Activated CD8-positive, alpha-beta memory T cell treated with anti-CD3 and anti-CD28 coated beads, Interleukin-2, amount 50 U/mL, for 1 hour (primary cell): Measurements from ENCODE around the gene PTPRG.

ENCODE experiments used
- DNase-seq: peaks from one replicate; pipeline ENCODE4 v3.0.0-alpha.2; 2020; ENCODE audit errors: extremely low read depth

Gene PTPRG

DNA sequence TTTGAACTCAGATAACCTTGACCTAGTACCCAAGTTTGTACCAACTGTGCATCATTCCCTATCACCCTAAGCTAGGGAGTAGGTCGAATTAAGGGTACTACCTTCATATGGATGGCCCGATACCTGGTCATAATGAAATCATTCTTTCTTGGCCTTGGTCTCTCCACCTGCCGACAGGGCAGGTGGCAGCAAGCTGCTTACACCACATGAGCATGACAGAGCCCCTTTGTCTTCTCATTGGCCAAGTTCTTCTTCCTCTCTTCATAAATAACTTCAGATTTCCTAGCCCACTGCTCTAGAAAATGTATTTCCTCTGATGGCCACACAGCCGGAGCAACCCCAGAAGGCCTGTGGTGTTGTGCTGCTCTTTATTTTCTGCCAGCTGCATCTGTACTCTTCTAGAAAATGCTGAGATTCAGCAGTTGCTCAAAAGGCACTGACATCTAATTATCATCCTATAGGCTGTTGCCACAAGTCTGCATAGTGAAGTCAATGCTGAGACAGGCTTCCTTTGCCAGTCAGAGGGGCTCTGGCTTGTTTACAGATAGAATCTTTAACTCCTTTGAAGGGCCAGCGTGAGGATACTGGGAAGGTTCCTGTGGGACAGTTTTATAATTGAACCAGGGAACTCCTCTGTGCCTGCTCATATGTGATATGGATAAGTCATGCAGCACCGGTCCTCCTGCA, 304.2 kb downstream of the PTPRG start:
- no peak for DNase-seq

DNA sequence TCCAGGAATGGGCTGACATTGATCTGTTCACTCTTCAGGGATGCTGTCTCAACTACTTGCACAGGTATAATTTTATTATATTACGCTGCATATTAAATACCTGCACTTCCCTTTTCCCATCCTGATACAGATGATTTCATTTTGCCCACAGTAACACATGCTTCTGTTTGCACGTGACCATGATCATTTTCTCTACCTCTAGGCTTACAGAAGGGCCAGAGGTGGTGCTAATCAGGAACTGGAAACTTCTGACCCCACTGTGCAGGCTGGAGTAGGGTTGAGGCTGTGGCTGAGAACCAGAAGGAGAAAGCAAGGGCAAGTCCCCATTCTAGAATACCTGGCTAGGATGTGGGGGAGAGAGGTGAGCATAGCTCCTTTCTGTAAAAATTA, 304.8 kb downstream of the PTPRG start:
- no peak for DNase-seq

DNA sequence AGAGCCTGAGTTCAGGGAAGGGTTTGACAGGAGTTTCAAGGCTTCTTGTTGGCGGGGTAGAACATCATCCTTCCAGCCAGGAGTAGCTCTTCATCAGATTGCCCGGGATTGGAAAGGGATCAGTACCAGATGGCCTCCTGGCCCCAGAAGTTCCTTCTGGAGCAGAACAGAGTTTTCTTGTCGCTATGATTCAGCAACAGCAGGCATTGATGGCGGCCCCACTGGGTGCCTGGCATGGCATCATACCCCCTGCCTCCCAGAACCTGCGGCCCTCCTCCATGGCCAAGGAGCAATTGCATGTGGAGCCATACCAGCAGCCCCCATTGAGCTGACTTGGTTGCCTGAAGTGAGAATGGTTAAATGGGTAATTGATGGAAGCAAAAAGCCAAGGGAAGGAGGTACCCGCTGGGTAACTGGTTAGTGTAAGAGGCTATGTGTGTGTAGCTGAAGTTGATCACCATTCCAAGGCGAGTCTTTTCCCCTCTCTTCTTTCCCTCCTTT, 305.6 kb downstream of the PTPRG start:
- no peak for DNase-seq

GRCh38 chr3:61868499-61868898, 307.1 kb downstream of the PTPRG start:
- no peak for DNase-seq

- DNase-seq = no peak
Measured at GRCh38 chr3:61869371-61869770, 308.0 kb downstream of the PTPRG start.

DNA sequence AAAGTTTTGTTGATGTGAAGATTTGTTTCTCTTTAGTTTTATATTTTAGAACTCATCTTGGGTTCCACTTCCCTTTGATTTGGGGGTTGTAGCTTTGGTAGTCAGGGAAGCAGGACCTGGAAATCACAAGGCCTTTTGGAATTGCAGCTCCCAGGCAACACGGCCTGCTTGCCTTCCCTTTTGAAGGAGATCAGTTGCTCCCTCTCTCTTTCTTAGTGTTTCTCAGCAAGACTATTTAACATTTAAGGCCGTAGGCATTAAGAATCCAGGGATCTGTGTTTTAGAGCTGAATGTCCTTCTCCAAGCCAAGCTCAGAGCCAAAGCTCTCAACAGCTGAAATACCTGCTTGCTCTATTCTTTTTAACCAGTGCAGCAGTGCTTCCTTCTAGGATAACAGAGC, 310.3 kb downstream of the PTPRG start:
- no peak for DNase-seq

DNA sequence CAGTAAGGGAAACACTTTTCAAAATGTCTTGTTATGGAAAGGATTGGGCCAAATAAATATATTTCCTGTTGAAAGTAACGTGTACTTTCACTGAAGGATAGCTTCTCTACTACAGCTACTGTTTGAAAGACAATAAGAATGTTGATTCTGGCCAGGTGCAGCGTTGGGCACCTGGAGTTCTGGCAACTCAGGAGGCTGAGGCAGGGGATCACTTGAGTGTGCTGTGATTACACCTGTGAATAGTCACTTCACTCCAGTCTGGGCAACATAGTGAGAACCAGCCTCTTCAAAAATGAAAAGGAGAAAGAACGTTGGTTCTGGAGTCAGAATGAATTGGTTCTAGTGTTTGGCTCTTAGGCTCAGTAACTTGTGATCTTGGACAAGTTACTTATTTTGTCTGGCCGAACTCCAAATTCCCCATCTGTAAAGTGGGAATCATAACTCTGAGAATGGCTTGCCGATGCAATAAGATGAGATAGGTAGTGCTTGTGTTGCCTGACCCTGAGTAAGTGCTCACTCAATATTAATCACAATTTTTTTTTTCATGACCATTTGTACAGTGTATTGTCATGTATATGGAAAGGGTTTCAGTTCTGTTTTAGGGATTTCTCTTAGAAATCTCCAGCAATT, 310.8 kb downstream of the PTPRG start:
- no peak for DNase-seq

- DNase-seq = no peak
Measured at GRCh38 chr3:61875046-61875844, 313.9 kb downstream of the PTPRG start.

GRCh38 chr3:61875976-61876671, 314.8 kb downstream of the PTPRG start:
- no peak for DNase-seq

DNA sequence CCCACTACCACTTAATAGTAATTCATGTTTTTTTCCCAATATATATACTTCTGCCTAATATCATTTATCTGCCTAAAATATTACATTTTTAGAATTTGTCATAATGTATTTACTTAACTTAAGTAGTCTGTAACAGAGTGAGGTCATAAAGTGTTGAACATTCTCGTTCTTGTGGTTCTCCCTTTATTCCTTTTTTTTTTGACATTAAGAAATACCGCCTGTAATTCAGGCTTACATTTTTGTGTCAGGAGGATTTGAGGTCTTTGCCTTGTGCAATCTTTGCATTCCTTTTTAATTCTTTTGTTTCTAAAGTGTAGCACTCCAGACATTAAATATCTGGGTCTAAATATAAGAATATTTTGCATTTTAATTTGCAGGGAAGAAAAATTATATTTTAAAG, 315.4 kb downstream of the PTPRG start:
- no peak for DNase-seq

GRCh38 chr3:61877359-61878138, 316.2 kb downstream of the PTPRG start:
- DNase-seq = no peak

DNA sequence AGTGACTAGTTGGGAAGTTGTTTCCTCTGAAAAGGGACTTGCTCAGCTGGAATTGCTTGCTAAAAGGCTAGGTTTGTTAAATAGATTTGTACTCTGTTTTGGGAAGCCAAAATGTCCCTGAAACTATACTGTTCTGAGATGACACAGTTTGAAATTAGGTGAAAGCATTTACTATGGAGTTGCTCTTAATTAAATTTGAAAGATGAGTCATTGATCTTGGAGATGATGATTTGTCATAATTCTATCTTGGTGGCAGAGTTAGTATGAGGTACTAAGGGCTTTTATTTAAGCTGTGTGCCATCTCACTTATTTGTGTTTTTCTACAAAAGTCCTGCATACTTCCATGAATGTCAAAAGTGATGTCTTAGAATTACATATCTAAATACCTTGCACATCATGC, 320.9 kb downstream of the PTPRG start:
- no peak for DNase-seq

GRCh38 chr3:61884794-61885193, 323.4 kb downstream of the PTPRG start:
- no peak for DNase-seq

- DNase-seq = no peak
Measured at GRCh38 chr3:61885414-61885813, 324.0 kb downstream of the PTPRG start.

- DNase-seq = no peak
Measured at GRCh38 chr3:61887206-61887605, 325.8 kb downstream of the PTPRG start.

DNA sequence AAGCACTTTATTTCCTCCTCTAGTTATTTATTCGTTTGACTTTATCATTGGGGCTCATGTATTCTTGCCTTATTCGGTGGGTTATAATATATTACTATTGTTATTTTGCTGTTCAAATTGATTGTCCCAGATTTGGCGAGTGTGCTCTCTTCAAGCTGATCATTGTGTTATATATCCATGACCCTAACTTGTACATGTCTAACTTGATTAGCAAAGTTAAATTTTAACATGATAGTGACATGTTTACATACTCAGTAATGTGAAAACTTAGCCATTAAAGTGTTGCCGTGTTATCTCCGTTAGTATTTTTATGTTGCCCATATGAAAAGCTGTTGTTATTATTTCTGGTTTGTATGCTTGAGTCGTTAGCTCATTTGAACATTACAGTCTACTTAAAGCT, 327.9 kb downstream of the PTPRG start:
- DNase-seq = no peak

GRCh38 chr3:61890167-61890566, 328.8 kb downstream of the PTPRG start:
- DNase-seq = no peak

DNA sequence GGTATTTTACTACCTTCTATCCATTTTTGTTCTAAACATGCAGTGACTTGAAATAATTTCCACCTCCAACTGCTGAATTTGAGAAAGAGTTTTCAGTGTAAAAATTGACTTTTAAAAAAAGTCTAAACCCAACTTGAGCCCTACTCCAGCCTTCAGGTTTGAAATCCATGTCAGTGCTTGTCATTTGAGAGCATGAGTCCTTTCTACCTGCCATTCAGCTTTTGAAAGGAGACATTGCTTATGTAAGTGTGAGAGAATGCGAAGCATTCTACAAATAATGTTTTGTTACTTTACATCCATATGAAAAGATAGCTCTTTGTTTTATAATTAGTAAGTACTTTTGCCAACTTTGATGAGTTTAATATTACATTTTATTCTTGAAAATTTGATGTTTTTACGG, 329.2 kb downstream of the PTPRG start:
- DNase-seq = no peak

DNA sequence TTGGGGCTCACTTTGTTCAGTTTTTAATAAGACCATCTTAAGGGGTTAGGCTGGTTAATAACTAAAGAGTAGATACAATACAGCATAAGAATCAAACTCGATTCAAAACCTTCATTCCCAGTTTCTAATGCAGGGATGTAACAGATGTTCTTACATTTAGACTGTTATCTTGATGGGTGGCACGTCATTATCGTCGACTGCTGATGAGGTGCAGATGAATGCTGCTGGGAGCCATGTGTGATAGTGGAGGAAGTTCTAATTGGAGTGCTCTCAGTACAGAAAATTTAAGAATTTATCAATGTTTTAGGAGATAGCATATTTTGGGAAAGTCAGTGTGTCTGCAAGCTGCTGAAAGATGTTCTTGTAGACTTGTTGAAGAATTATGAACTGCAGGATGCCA, 331.5 kb downstream of the PTPRG start:
- DNase-seq = no peak

GRCh38 chr3:61893840-61894566, 332.6 kb downstream of the PTPRG start:
- no peak for DNase-seq
